Measurements from ENCODE around the gene TMEM164.

Gene TMEM164

GRCh38 chrX:109997786-109998452 lies 5.0 kb upstream of the TMEM164 start:
- DNase-seq (ENCODE audit: extremely low read depth, low read depth): no peak
- TF ChIP-seq CTCF (IDR thresholded peaks at IDR 0.05; ENCODE audit: low read depth, low read length): no peak

- TF ChIP-seq CTCF (IDR thresholded peaks at IDR 0.05; ENCODE audit: low read depth, low read length): no peak
- DNase-seq (ENCODE audit: extremely low read depth, low read depth): no peak
Observed at GRCh38 chrX:110000000-110000399, 2.9 kb upstream of the TMEM164 start.

- DNase-seq (ENCODE audit: extremely low read depth, low read depth): no peak
- no peak for TF ChIP-seq CTCF (IDR thresholded peaks at IDR 0.05; ENCODE audit: low read depth, low read length)
Observed at GRCh38 chrX:110000847-110001713, 1.8 kb upstream of the TMEM164 start.

- TF ChIP-seq CTCF (IDR thresholded peaks at IDR 0.05; ENCODE audit: low read depth, low read length): no peak
- DNase-seq (ENCODE audit: extremely low read depth, low read depth): no peak
Observed at GRCh38 chrX:110001740-110002299, 1.1 kb upstream of the TMEM164 start.

- TF ChIP-seq CTCF (IDR thresholded peaks at IDR 0.05; ENCODE audit: low read depth, low read length): no peak
- DNase-seq (ENCODE audit: extremely low read depth, low read depth): no peak
Observed at GRCh38 chrX:110003167-110004156, 548 bp downstream of the TMEM164 start.

GRCh38 chrX:110004215-110004614 lies 1.3 kb downstream of the TMEM164 start:
- TF ChIP-seq CTCF (IDR thresholded peaks at IDR 0.05; ENCODE audit: low read depth, low read length): no peak
- no peak for DNase-seq (ENCODE audit: extremely low read depth, low read depth)

Measured in AG09319 (cell line).